OCI-LY7 (cell line): ENCODE results near the gene PRSS38. TPM values are rescaled to one million over a fixed set of nuclear protein-coding genes. Genes with fewer than 3 reads are reported as not detected.

ENCODE experiments used
- BruUV-seq: library from RNA; stranded (reverse); fragments of 400-500 nt; replicated peaks from 2 replicates; lab custom pipeline; 2021; lab: Mats Ljungman, UMichigan
- CTCF ChIA-PET: fragments of 300-600 bp; sonication (Branson Sonifier 250); formaldehyde crosslinking; loops from one replicate; lab custom pipeline; 2022; ENCODE audit warnings: antibody characterized with exemption; ENCODE audit not compliant: unreplicated experiment; lab: Charles Lee
- POLR2A ChIA-PET: fragments of 300-600 bp; sonication (Branson Sonifier 250); formaldehyde crosslinking; loops from one replicate; lab custom pipeline; 2022; ENCODE audit warnings: antibody characterized with exemption; lab: Charles Lee
- DNase-seq: peaks from one replicate; pipeline ENCODE4 v3.0.0-alpha.2; 2015; ENCODE audit warnings: low spot score
- H2AFZ ChIP-seq: fragments of 200-600 bp; sonication (generic), shearing (Covaris generic); 2 replicates; pipeline ENCODE4 v1.6.1; 2014; ENCODE audit warnings: mild to moderate bottlenecking, antibody characterized with exemption, low read length, moderate library complexity
- H3K27ac ChIP-seq: fragments of 200-600 bp; sonication (generic); 2 replicates; pipeline ENCODE4 v1.5.1; 2014; ENCODE audit warnings: mixed run types, low read depth, mild to moderate bottlenecking, moderate library complexity, low read length, inconsistent platforms; ENCODE audit not compliant: poor library complexity, severe bottlenecking
- H3K36me3 ChIP-seq: fragments of 200-600 bp; sonication (generic); 2 replicates; pipeline ENCODE4 v1.6.1; 2014; ENCODE audit warnings: mild to moderate bottlenecking, antibody characterized with exemption, low read length, moderate library complexity, mixed read lengths; ENCODE audit not compliant: insufficient read depth
- H3K4me1 ChIP-seq: fragments of 200-600 bp; sonication (generic); 2 replicates; pipeline ENCODE4 v1.5.1; 2014; ENCODE audit warnings: mild to moderate bottlenecking, low read length; ENCODE audit not compliant: insufficient read depth, poor library complexity, severe bottlenecking
- H3K4me2 ChIP-seq: fragments of 200-600 bp; sonication (generic); 2 replicates; pipeline ENCODE4 v1.6.1; 2014; ENCODE audit warnings: mild to moderate bottlenecking, low read length
- H3K4me3 ChIP-seq: fragments of 200-600 bp; sonication (generic); 2 replicates; pipeline ENCODE4 v1.5.1; 2014; ENCODE audit warnings: mild to moderate bottlenecking, low read depth, low read length; ENCODE audit not compliant: poor library complexity, severe bottlenecking
- H3K79me2 ChIP-seq: fragments of 200-600 bp; sonication (generic); 2 replicates; pipeline ENCODE4 v1.6.1; 2016; ENCODE audit warnings: low read depth, mild to moderate bottlenecking, low read length, moderate library complexity, mixed read lengths; ENCODE audit not compliant: insufficient read depth
- H3K9me2 ChIP-seq: fragments of 200-600 bp; sonication (generic); 2 replicates; pipeline ENCODE4 v1.6.1; 2016; ENCODE audit warnings: mild to moderate bottlenecking, low read length, mixed read lengths; ENCODE audit not compliant: insufficient read depth
- H3K9me3 ChIP-seq: fragments of 200-600 bp; sonication (generic); 2 replicates; pipeline ENCODE4 v1.6.1; 2014; ENCODE audit warnings: mild to moderate bottlenecking, mixed run types, low read length, mixed read lengths
- H4K20me1 ChIP-seq: fragments of 200-600 bp; sonication (generic); 2 replicates; pipeline ENCODE4 v1.6.1; 2014; ENCODE audit warnings: mild to moderate bottlenecking, antibody characterized with exemption, low read length, moderate library complexity, mixed read lengths; ENCODE audit not compliant: insufficient read depth
- EZH2phosphoT487 ChIP-seq: fragments of 200-600 bp; sonication (generic); IDR thresholded peaks from 2 replicates; pipeline ENCODE4 v1.6.1; 2018; ENCODE audit warnings: low read depth, borderline replicate concordance, mild to moderate bottlenecking, mixed run types, antibody characterized with exemption, low read length, moderate library complexity, mixed read lengths
- intact Hi-C: fragments of 100-400 bp; cut with micrococcal nuclease; formaldehyde crosslinking; loops from one replicate; pipeline ENCODE4 v1.10.0; 2022; ENCODE audit not compliant: unreplicated experiment
- total RNA-seq, 2 experiments: library from RNA; depleted of rRNA in 1 of 2; stranded (reverse); fragments of >200 nt in 1 of 2; shearing (Covaris generic) in 1 of 2; gene quantifications; 2 replicates each; pipeline ENCODE4 v1.2.3, GENCODE V29; 2014 to 2022
- TF ChIP-seq, protein P1 (sequence below): fragments of 200-600 bp; sonication (generic); conservative IDR thresholded peaks from 2 replicates; pipeline ENCODE4 v1.5.1; 2014; ENCODE audit warnings: mild to moderate bottlenecking, antibody characterized with exemption, low read length, moderate library complexity, mixed read lengths

PRSS38 gene
- total RNA-seq, 2 experiments from 2014 or later: not detected

DNA sequence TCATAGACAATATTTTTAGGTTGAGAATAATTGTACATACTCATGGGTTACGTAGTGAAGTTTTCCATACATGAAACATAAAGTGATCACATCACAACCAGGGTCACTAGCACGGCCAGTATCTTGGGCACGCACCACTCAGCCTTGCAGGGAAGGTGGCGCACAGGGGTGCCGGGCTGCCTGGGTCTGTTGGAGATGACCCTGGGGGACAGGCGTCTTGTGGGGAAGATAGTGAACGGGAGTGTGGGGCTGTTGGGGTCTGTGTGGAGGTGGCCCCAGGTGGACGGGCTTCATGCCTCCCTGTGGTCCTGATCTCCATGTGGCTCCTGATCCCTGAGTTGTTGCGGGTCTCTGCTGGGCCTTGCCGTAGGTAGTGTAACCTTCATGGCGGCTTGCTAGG lies 38.3 kb upstream of the PRSS38 start:
- no peak overlapping the region for H3K4me3 ChIP-seq
- no peak for TF ChIP-seq EZH2phosphoT487
- TF ChIP-seq, protein P1, sequence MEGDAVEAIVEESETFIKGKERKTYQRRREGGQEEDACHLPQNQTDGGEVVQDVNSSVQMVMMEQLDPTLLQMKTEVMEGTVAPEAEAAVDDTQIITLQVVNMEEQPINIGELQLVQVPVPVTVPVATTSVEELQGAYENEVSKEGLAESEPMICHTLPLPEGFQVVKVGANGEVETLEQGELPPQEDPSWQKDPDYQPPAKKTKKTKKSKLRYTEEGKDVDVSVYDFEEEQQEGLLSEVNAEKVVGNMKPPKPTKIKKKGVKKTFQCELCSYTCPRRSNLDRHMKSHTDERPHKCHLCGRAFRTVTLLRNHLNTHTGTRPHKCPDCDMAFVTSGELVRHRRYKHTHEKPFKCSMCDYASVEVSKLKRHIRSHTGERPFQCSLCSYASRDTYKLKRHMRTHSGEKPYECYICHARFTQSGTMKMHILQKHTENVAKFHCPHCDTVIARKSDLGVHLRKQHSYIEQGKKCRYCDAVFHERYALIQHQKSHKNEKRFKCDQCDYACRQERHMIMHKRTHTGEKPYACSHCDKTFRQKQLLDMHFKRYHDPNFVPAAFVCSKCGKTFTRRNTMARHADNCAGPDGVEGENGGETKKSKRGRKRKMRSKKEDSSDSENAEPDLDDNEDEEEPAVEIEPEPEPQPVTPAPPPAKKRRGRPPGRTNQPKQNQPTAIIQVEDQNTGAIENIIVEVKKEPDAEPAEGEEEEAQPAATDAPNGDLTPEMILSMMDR: no peak
- no peak overlapping the region for H2AFZ ChIP-seq
- H3K36me3 ChIP-seq: peaks cover 8% of the 10 kb centered on the region; the same call in 1 of the 2 replicates
- no peaks in the 10 kb centered on the region for H3K4me1 ChIP-seq
- CTCF ChIA-PET: no interaction called here
- H4K20me1 ChIP-seq: no peaks in the 10 kb centered on the region
- no peak for DNase-seq
- no peaks in the 10 kb centered on the region for H3K9me2 ChIP-seq
- H3K27ac ChIP-seq: no peak overlapping the region
- no peak overlapping the region for H3K4me2 ChIP-seq
- POLR2A ChIA-PET: interaction anchor here (0.9 kb wide), 1 partner anchor 11 kb away, joined by 3 read pairs; no protein-coding TSS in a partner anchor
- BruUV-seq: no TSS peak
- no peaks in the 10 kb centered on the region for H3K9me3 ChIP-seq
- no peaks in the 10 kb centered on the region for H3K79me2 ChIP-seq
- intact Hi-C loops: no loop called here

DNA sequence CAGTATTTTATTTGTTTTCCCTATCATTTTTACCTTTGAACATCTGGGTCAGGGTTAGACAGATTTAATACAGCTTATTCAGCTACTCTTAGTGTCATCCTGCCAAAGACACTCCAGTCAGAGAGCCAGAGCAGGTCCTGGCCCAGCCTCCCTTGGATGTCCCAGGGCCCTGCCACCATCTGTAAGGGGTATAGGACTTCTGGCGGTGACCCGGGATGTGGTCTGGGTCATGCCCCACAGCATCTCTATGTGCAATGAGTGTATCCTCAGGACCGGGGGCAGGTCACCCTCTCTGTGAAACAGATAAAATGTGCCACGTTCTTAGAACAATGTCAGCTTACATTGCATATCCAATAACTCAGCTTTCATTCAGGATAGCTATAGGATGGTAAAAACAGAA lies 37.8 kb upstream of the PRSS38 start:
- CTCF ChIA-PET: interaction anchor here (0.6 kb wide), 1 partner anchor 605 kb away, joined by 3 read pairs; no protein-coding TSS in a partner anchor
- H3K36me3 ChIP-seq: peaks cover 8% of the 10 kb centered on the region; the same call in 1 of the 2 replicates
- H3K27ac ChIP-seq: no peak overlapping the region
- intact Hi-C loops: no loop called here
- H3K9me3 ChIP-seq: no peaks in the 10 kb centered on the region
- no peaks in the 10 kb centered on the region for H4K20me1 ChIP-seq
- POLR2A ChIA-PET: interaction anchor here (0.9 kb wide), 1 partner anchor 12 kb away, joined by 3 read pairs; no protein-coding TSS in a partner anchor
- H3K79me2 ChIP-seq: no peaks in the 10 kb centered on the region
- no peak for DNase-seq
- H3K9me2 ChIP-seq: no peaks in the 10 kb centered on the region
- no peak overlapping the region for H3K4me3 ChIP-seq
- H3K4me1 ChIP-seq: no peaks in the 10 kb centered on the region
- TF ChIP-seq, protein P1: no peak
- TF ChIP-seq EZH2phosphoT487: no peak
- H3K4me2 ChIP-seq: no peak overlapping the region
- no peak overlapping the region for H2AFZ ChIP-seq
- no TSS peak for BruUV-seq

DNA sequence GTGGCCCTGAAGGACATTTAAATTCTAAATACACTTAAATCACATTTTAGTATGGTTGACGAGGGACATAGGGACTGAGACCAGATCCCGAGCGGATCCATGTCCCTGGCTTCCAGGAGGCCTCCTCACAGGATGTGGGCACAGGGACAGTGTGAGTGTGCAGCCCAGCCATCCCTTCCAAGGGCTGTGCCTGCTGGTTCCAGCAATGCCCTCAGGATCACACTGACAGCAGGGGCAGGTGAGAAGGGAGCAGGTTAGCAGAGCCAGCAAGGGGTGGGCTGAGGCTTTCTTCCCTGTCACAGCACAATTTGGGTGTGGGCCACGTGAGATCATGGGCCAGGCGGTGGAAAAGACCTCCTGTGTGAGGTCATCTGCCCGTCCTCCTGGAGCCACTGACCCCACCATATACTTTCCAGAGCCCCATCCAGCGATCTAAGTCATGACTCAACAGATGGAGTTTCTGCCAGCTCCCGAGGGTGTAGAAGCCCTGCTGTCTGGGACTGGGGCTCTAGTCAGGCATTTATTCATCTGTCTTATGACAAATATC lies 37.0 kb upstream of the PRSS38 start:
- intact Hi-C loops: no loop called here
- ChIA-PET CTCF (interaction anchor here (0.6 kb wide), 1 partner anchor 605 kb away, joined by 3 read pairs; no protein-coding TSS in a partner anchor), POLR2A (interaction anchor here (0.9 kb wide), 1 partner anchor 13 kb away, joined by 3 read pairs; no protein-coding TSS in a partner anchor)
- no TSS peak for BruUV-seq
- Histone ChIP-seq H3K4me3 (no peak overlapping the region), H3K9me2 (no peaks in the 10 kb centered on the region), H3K36me3 (peaks cover 8% of the 10 kb centered on the region; the same call in 1 of the 2 replicates), H3K4me1 (no peaks in the 10 kb centered on the region), H2AFZ (no peak overlapping the region), H3K9me3 (no peaks in the 10 kb centered on the region), H4K20me1 (no peaks in the 10 kb centered on the region), H3K79me2 (no peaks in the 10 kb centered on the region), H3K4me2 (no peak overlapping the region), H3K27ac (no peak overlapping the region)
- no peak for TF ChIP-seq EZH2phosphoT487
- TF ChIP-seq, protein P1: no peak
- no peak for DNase-seq
